K562 (cell line): Measurements from ENCODE around the gene CDCP1. TPM values are rescaled to one million over a fixed set of nuclear protein-coding genes. Genes with fewer than 3 reads are reported as not detected.

Source experiments
- ADNP ChIP-seq: fragments of 200-800 bp; sonication (Bioruptor generic); IDR thresholded peaks from 2 replicates; pipeline ENCODE4 v1.6.1; 2016; ENCODE audit warnings: missing genetic modification characterization, missing compliant biosample characterization
- DEAF1 ChIP-seq: fragments of 450-650 bp; formaldehyde crosslinking; IDR thresholded peaks from 2 replicates; pipeline ENCODE4 v1.4.0; 2020; ENCODE audit warnings: mild to moderate bottlenecking, moderate library complexity
- EP400 ChIP-seq: fragments of 450-650 bp; IDR thresholded peaks from 2 replicates; pipeline ENCODE4 v1.6.1; 2017; ENCODE audit warnings: antibody characterized with exemption, mild to moderate bottlenecking, moderate library complexity
- ILK ChIP-seq: fragments of 450-650 bp; IDR thresholded peaks from 2 replicates; pipeline ENCODE4 v1.6.1; 2016; ENCODE audit warnings: missing genetic modification characterization, low read depth, mild to moderate bottlenecking, missing compliant biosample characterization, moderate library complexity, borderline replicate concordance
- MNT ChIP-seq, 2 experiments: fragments of 450-650 bp; conservative IDR thresholded peaks; 2 replicates each; pipeline ENCODE4 v1.6.1; 2017; ENCODE audit warnings: mild to moderate bottlenecking in 2 of 2, moderate library complexity in 2 of 2
- OTX1 ChIP-seq: fragments of 450-650 bp; formaldehyde crosslinking; IDR thresholded peaks from 2 replicates; pipeline ENCODE4 v1.4.0; 2022; ENCODE audit warnings: mild to moderate bottlenecking
- RBBP5 ChIP-seq: fragments of 200-600 bp; sonication (generic); IDR thresholded peaks from 2 replicates; pipeline ENCODE4 v1.6.1; 2012; ENCODE audit warnings: borderline replicate concordance, mild to moderate bottlenecking, low read length, control low read depth, inconsistent platforms; ENCODE audit not compliant: insufficient read depth, poor library complexity, severe bottlenecking
- TSC22D4 ChIP-seq: fragments of 450-650 bp; IDR thresholded peaks from 2 replicates; pipeline ENCODE4 v1.6.1; 2016; ENCODE audit warnings: missing genetic modification characterization, missing biosample characterization, control low read depth
- ZNF174 ChIP-seq: fragments of 250-450 bp; sonication (Bioruptor Pico); IDR thresholded peaks from 2 replicates; pipeline ENCODE4 v1.4.0; 2020; ENCODE audit warnings: mild to moderate bottlenecking
- ZNF3 ChIP-seq: fragments of 250-450 bp; sonication (Bioruptor Pico); IDR thresholded peaks from 2 replicates; pipeline ENCODE4 v1.5.0; 2021; ENCODE audit warnings: mild to moderate bottlenecking, moderate library complexity
- ZNF511 ChIP-seq: sonication (generic); formaldehyde crosslinking; IDR thresholded peaks from 2 replicates; pipeline ENCODE4 v1.8.0; 2022; ENCODE audit warnings: mild to moderate bottlenecking, missing genetic modification reagents
- ZNF609 ChIP-seq: sonication (generic); formaldehyde crosslinking; IDR thresholded peaks from 2 replicates; pipeline ENCODE4 v1.8.1; 2023; ENCODE audit warnings: missing genetic modification reagents, mild to moderate bottlenecking, borderline replicate concordance
- polyA plus RNA-seq, 8 experiments: library from polyadenylated mRNA; depleted of rRNA in 4 of 8; stranded (reverse) in 5 of 8; unstranded in 3 of 8; fragments of >200 nt; fragmentation: Nextera tagmentation in 2 of 8; fragmentation: Illumina TruSeq in 1 of 8; extraction: Ambion mirVana in 2 of 8; extraction: Trizol in 1 of 8; gene quantifications; 2 replicates each; pipeline versions ENCODE4 v1.2.1 to v1.2.3, GENCODE V29; 2011 to 2014; ENCODE audit warnings: inconsistent platforms in 1 of 8, missing spikeins in 1 of 8
- total RNA-seq, 7 experiments: library from RNA; depleted of rRNA in 6 of 7; stranded (reverse); fragments of >200 nt in 6 of 7; fragmentation: Illumina TruSeq in 2 of 7; extraction: Trizol in 2 of 7; gene quantifications; 2 replicates each; pipeline versions ENCODE4 v1.2.1 to v1.2.3, GENCODE V29; 2011 to 2021; ENCODE audit warnings: low replicate concordance in 1 of 7
- TF ChIP-seq, protein P1 (sequence below): fragments of 450-650 bp; formaldehyde crosslinking; IDR thresholded peaks from 2 replicates; pipeline ENCODE4 v1.4.0; 2022; ENCODE audit warnings: mild to moderate bottlenecking, moderate library complexity

The CDCP1 gene
- total and polyA plus RNA-seq, 9 of the 15 experiments (the other 6 are each of a cell fraction or from before 2014, with no cell fraction given), result 3.9 to 16.4 (median 5.2) TPM

DNA sequence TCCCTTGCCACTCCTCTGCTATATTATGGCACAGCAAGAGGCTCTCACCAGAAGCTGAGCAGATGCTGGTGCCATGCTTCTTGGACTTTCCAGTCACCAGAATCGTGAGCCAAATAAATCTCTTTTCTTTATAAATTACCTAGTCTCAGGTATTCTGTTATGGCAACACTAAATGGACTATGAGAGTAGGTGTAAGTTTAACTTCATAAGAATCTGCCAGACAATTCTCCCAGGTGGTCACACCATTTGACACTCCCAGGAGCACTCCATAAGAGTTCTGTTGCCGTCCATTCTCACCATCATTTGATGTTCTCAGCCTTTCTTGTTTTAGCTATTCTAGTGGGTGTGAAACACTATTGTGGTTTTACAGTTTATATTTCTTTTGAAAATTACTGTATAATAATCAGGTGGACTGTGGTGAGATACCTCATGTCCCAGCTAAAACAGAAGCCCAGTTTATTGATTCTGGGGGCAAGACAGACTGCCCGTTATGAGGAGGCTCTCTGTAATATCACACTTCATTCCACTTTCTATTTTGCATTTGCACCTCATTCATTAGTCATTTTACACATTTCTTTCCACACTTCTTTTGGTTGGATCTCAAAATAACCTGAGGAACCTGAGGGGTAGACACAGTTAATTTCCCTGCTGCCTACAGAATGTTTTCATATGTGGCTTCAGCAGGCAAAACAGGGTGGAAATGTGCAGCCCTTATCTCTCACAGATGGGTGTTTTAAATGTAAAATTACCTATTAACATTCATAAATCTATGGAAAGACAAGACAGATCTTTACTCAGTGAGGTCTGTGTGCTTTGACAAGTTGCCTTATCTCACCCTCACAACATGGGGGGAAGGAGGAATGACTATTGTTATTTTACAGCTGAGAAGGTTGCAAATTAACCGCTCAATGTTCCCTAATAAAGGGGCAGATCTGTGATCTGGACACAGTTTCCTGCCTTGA lies 42.1 kb downstream of the CDCP1 start (continued):
- TF ChIP-seq ZNF3 (CRISPR knock-in tag) (no peak), OTX1 (no peak), DEAF1 (no peak; the same call in 1 of the 2 replicates), ZNF511 (CRISPR knock-in tag) (no peak), ZNF174 (CRISPR knock-in tag) (0 out of 2 replicates have a peak, but pooled peaks have one; percentile 5), MNT (conservative IDR thresholded peaks at IDR 0.05) (peak; percentile 57 to 75; a peak in 3 of 4 replicates), ILK (peak; percentile 25), TSC22D4 (tag) (no peak), EP400 (peak; percentile 65), ZNF609 (CRISPR knock-in tag) (no peak), ADNP (tag) (peak; percentile 49), RBBP5 (no peak)
- TF ChIP-seq, protein P1, sequence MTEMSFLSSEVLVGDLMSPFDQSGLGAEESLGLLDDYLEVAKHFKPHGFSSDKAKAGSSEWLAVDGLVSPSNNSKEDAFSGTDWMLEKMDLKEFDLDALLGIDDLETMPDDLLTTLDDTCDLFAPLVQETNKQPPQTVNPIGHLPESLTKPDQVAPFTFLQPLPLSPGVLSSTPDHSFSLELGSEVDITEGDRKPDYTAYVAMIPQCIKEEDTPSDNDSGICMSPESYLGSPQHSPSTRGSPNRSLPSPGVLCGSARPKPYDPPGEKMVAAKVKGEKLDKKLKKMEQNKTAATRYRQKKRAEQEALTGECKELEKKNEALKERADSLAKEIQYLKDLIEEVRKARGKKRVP (CRISPR knock-in tag), result peak; percentile 45; the same call in 1 of the 2 replicates
